Transverse colon (tissue), 4 donors: Measurements from ENCODE around the gene MSH3. TPM values are rescaled to one million over a fixed set of nuclear protein-coding genes. Genes with fewer than 3 reads are reported as not detected.
A peak's percentile ranks its signal among the peaks of the same experiment; 100 is the strongest.

Experiments used
- DNase-seq: peaks from one replicate; pipeline ENCODE4 v3.0.0-alpha.2; 2019
- H3K27ac ChIP-seq, 4 donors: fragments of 200-600 bp; sonication (generic); 2 replicates each; pipeline ENCODE4 v1.5.1; 2016 to 2018; ENCODE audit warnings: inconsistent platforms in 4 of 4
- H3K27me3 ChIP-seq: fragments of 200-600 bp; sonication (generic); 2 replicates; pipeline ENCODE4 v1.5.1; 2017; ENCODE audit warnings: inconsistent platforms
- H3K36me3 ChIP-seq, 4 donors: fragments of 200-600 bp; sonication (generic); 2 replicates each; pipeline ENCODE4 v1.5.1; 2017 to 2019; ENCODE audit warnings: inconsistent platforms in 4 of 4
- H3K4me1 ChIP-seq, 4 donors: fragments of 200-600 bp; sonication (generic); 2 replicates each; pipeline ENCODE4 v1.5.1; 2017 to 2020; ENCODE audit warnings: inconsistent platforms in 4 of 4
- H3K4me3 ChIP-seq, 4 donors: fragments of 200-600 bp; sonication (generic); 1 replicate in 1 of 4; 2 replicates in 3 of 4; pipeline versions ENCODE4 v1.5.1 to v1.6.1; 2017 to 2019; ENCODE audit warnings: inconsistent platforms in 4 of 4
- H3K9me3 ChIP-seq, 2 donors: fragments of 200-600 bp; sonication (generic); 2 replicates each; pipeline ENCODE4 v1.5.1; 2017 to 2019; ENCODE audit warnings: inconsistent platforms in 2 of 2
- CTCF ChIP-seq, 5 experiments: fragments of 200-600 bp in 3 of 5; fragments of 450-650 bp in 2 of 5; sonication (generic) in 3 of 5; IDR thresholded peaks; 1 replicate in 2 of 5; 2 replicates in 3 of 5; pipeline ENCODE4 v1.5.1; 2016 to 2017; ENCODE audit warnings: antibody characterized with exemption in 5 of 5, inconsistent platforms in 3 of 5, mild to moderate bottlenecking in 2 of 5, moderate library complexity in 1 of 5
- EP300 ChIP-seq: sonication (generic); formaldehyde crosslinking; IDR thresholded peaks from one replicate; pipeline ENCODE4 v1.6.1; 2017; ENCODE audit warnings: antibody characterized with exemption, low read depth
- POLR2A ChIP-seq: fragments of 450-650 bp; IDR thresholded peaks from one replicate; pipeline ENCODE4 v1.6.1; 2016; ENCODE audit warnings: antibody characterized with exemption, mild to moderate bottlenecking, moderate library complexity
- POLR2AphosphoS5 ChIP-seq, 3 donors: sonication (generic); formaldehyde crosslinking; IDR thresholded peaks; one replicate each; pipeline ENCODE4 v1.6.1; 2016; ENCODE audit warnings: antibody characterized with exemption in 3 of 3
- WGBS, 2 donors: methylation state at CpG; one replicate each; pipeline ENCODE4 v1.1.5; 2018; ENCODE audit warnings: low coverage in 1 of 2; 5-methylcytosine and 5-hydroxymethylcytosine counted together
- in situ Hi-C, 4 donors: fragments of 200-750 bp; cut with MboI; loops; one replicate each; pipeline versions ENCODE4 v1.15.0 to v1.15.1; 2017; ENCODE audit warnings: low sequenced_read_pairs in 3 of 4, low pct_ligation_motif_present in 1 of 4, low pct_unique_long_range_greater_than_20kb in 1 of 4
- intact Hi-C: fragments of 100-400 bp; cut with DNase I; formaldehyde crosslinking; loops from one replicate; pipeline ENCODE4 v1.15.1; 2023; ENCODE audit warnings: low total_unique reads
- total RNA-seq, 4 donors: library from RNA; depleted of rRNA; stranded (reverse); fragments of >200 nt; gene quantifications; one replicate each; pipeline ENCODE4 v1.1.0, GENCODE V29; 2016

MSH3 gene
- total RNA-seq, 4 donors from 2014 or later: 6.4 to 22.2 (median 17.2) TPM

GRCh38 chr5:80641353-80641752 lies 13.1 kb upstream of the MSH3 start:
- DNase-seq: no peak
- TF ChIP-seq POLR2AphosphoS5 (IDR thresholded peaks at IDR 0.05) (no peak), EP300 (no peak), CTCF (IDR thresholded peaks at IDR 0.05) (no peak), POLR2A (no peak)
- intact Hi-C loops (no loop called here), in situ Hi-C loops (no loop called here)
- Histone ChIP-seq H3K4me1 (no peaks in the 10 kb centered on the region), H3K27ac (no peak overlapping the region), H3K9me3 (no peaks in the 10 kb centered on the region), H3K4me3 (no peak overlapping the region), H3K27me3 (no peaks in the 10 kb centered on the region), H3K36me3 (peaks cover 0 to 16% (median 0%) of the 10 kb centered on the region in 4 donors)
- WGBS, 2 donors: 69 to 92% methylated on average over 4 of the region's 4 CpGs

- no peak for DNase-seq
- 93% methylated on average over 4 of the region's 4 CpGs; no CpG with 5 or more reads in 1 of the 2 donors for WGBS, 2 donors
- Histone ChIP-seq H3K36me3 (peaks cover 0 to 4% (median 0%) of the 10 kb centered on the region in 4 donors), H3K27me3 (no peaks in the 10 kb centered on the region), H3K4me3 (no peak overlapping the region), H3K9me3 (no peaks in the 10 kb centered on the region), H3K4me1 (no peaks in the 10 kb centered on the region), H3K27ac (no peak overlapping the region)
- in situ Hi-C loops (no loop called here), intact Hi-C loops (no loop called here)
- TF ChIP-seq CTCF (IDR thresholded peaks at IDR 0.05): no peak
- TF ChIP-seq POLR2A: no peak
- no peak for TF ChIP-seq POLR2AphosphoS5 (IDR thresholded peaks at IDR 0.05)
- no peak for TF ChIP-seq EP300
These were observed 9.6 kb upstream of the MSH3 start for GRCh38 chr5:80644900-80645299.

GRCh38 chr5:80646926-80647325 lies 7.5 kb upstream of the MSH3 start:
- Histone ChIP-seq H3K27me3 (no peaks in the 10 kb centered on the region), H3K4me3 (no peak overlapping the region), H3K36me3 (no peaks in the 10 kb centered on the region), H3K27ac (no peak overlapping the region), H3K4me1 (no peaks in the 10 kb centered on the region), H3K9me3 (no peaks in the 10 kb centered on the region)
- in situ Hi-C loops: no loop called here
- TF ChIP-seq POLR2AphosphoS5 (IDR thresholded peaks at IDR 0.05): no peak
- TF ChIP-seq POLR2A: no peak
- TF ChIP-seq EP300: no peak
- no peak for TF ChIP-seq CTCF (IDR thresholded peaks at IDR 0.05)
- no peak for DNase-seq
- 68 to 82% methylated on average over 3 of the region's 3 CpGs for WGBS, 2 donors
- intact Hi-C loops: no loop called here

GRCh38 chr5:80653502-80653901 lies 950 bp upstream of the MSH3 start:
- intact Hi-C loops (no loop called here), in situ Hi-C loops (loop anchor here in 3 of 4 donors (25.0 kb wide), 1 partner anchor 166 kb away; the partner anchor contains the start of gene FAM151B (in 3 of the 3))
- 26 to 51% methylated on average over 7 to 8 of the region's 8 CpGs for WGBS, 2 donors
- Histone ChIP-seq H3K4me3 (peak overlapping the region in 3 of 4 donors; percentile 59 to 99 (median 78)), H3K27me3 (no peaks in the 10 kb centered on the region), H3K36me3 (peaks cover 0 to 16% (median 7%) of the 10 kb centered on the region in 4 donors), H3K9me3 (no peaks in the 10 kb centered on the region), H3K4me1 (peaks cover 10 to 32% (median 15%) of the 10 kb centered on the region in 4 donors), H3K27ac (peak overlapping the region in 3 of 4 donors; percentile 92 to 99 (median 98))
- DNase-seq: no peak
- TF ChIP-seq EP300: no peak
- no peak for TF ChIP-seq POLR2AphosphoS5 (IDR thresholded peaks at IDR 0.05)
- TF ChIP-seq POLR2A: no peak
- no peak for TF ChIP-seq CTCF (IDR thresholded peaks at IDR 0.05)
